HepG2 (cell line): ENCODE measurements around the gene SLC5A5. TPM values are rescaled to one million over a fixed set of nuclear protein-coding genes. Genes with fewer than 3 reads are reported as not detected.

ENCODE experiments used
- CENPT ChIP-seq: sonication (generic); formaldehyde crosslinking; IDR thresholded peaks from 2 replicates; pipeline ENCODE4 v1.8.0; 2022; ENCODE audit warnings: low read depth, mild to moderate bottlenecking, moderate library complexity, missing genetic modification reagents
- DDIT3 ChIP-seq: sonication (generic); formaldehyde crosslinking; IDR thresholded peaks from 2 replicates; pipeline ENCODE4 v1.4.0; 2020; ENCODE audit warnings: mild to moderate bottlenecking, missing genetic modification reagents
- HOXA7 ChIP-seq: sonication (generic); formaldehyde crosslinking; IDR thresholded peaks from 2 replicates; pipeline ENCODE4 v1.8.1; 2022; ENCODE audit warnings: mild to moderate bottlenecking, missing genetic modification reagents, moderate library complexity
- KDM4B ChIP-seq: sonication (generic); formaldehyde crosslinking; IDR thresholded peaks from 2 replicates; pipeline ENCODE4 v1.4.0; 2020; ENCODE audit warnings: missing genetic modification reagents
- PCBP2 ChIP-seq: fragments of 200-400 bp; formaldehyde crosslinking; optimal IDR thresholded peaks from 2 replicates; pipeline ENCODE3; 2018; ENCODE audit warnings: low read length, low read depth; ENCODE audit not compliant: poor library complexity, severe bottlenecking
- POLR2G ChIP-seq: fragments of 200-400 bp; formaldehyde crosslinking; IDR thresholded peaks from 2 replicates; pipeline ENCODE4 v1.6.1; 2018; ENCODE audit warnings: mild to moderate bottlenecking, low read depth, low read length, moderate library complexity
- SIX1 ChIP-seq: sonication (generic); formaldehyde crosslinking; IDR thresholded peaks from 2 replicates; pipeline ENCODE4 v1.4.0; 2020; ENCODE audit warnings: missing genetic modification reagents, borderline replicate concordance
- SP2 ChIP-seq: sonication (generic); formaldehyde crosslinking; IDR thresholded peaks from 2 replicates; pipeline ENCODE4 v1.5.1; 2020; ENCODE audit warnings: mild to moderate bottlenecking, missing genetic modification reagents
- XRCC5 ChIP-seq: fragments of 200-400 bp; formaldehyde crosslinking; optimal IDR thresholded peaks from 2 replicates; pipeline ENCODE3; 2017; ENCODE audit warnings: mild to moderate bottlenecking, low read length
- ZNF263 ChIP-seq: sonication (generic); formaldehyde crosslinking; IDR thresholded peaks from 2 replicates; pipeline ENCODE4 v1.4.0; 2020; ENCODE audit warnings: missing genetic modification reagents
- polyA plus RNA-seq, 8 experiments: library from polyadenylated mRNA; depleted of rRNA in 3 of 8; stranded (reverse) in 7 of 8; unstranded in 1 of 8; fragments of >200 nt; fragmentation: Illumina TruSeq in 4 of 8; extraction: Trizol in 4 of 8; gene quantifications; 2 replicates each; pipeline versions ENCODE4 v1.2.1 to v1.2.3, GENCODE V29; 2011 to 2016; ENCODE audit warnings: low read depth in 4 of 8, missing spikeins in 1 of 8, mixed read lengths in 1 of 8; ENCODE audit not compliant: insufficient read depth in 1 of 8
- total RNA-seq, 5 experiments: library from RNA; depleted of rRNA; stranded (reverse); fragments of >200 nt; fragmentation: Illumina TruSeq; extraction: Trizol; gene quantifications; 2 replicates each; pipeline ENCODE4 v1.2.3, GENCODE V29; 2016; ENCODE audit warnings: low read depth in 1 of 5
- TF ChIP-seq, protein P1 (sequence below): sonication (generic); formaldehyde crosslinking; IDR thresholded peaks from 2 replicates; pipeline ENCODE4 v1.5.0; 2020; ENCODE audit warnings: missing genetic modification reagents

Gene SLC5A5
- total and polyA plus RNA-seq, 2 of the 13 experiments (the other 11 are each of a cell fraction or from before 2014, with no cell fraction given) = not detected

DNA sequence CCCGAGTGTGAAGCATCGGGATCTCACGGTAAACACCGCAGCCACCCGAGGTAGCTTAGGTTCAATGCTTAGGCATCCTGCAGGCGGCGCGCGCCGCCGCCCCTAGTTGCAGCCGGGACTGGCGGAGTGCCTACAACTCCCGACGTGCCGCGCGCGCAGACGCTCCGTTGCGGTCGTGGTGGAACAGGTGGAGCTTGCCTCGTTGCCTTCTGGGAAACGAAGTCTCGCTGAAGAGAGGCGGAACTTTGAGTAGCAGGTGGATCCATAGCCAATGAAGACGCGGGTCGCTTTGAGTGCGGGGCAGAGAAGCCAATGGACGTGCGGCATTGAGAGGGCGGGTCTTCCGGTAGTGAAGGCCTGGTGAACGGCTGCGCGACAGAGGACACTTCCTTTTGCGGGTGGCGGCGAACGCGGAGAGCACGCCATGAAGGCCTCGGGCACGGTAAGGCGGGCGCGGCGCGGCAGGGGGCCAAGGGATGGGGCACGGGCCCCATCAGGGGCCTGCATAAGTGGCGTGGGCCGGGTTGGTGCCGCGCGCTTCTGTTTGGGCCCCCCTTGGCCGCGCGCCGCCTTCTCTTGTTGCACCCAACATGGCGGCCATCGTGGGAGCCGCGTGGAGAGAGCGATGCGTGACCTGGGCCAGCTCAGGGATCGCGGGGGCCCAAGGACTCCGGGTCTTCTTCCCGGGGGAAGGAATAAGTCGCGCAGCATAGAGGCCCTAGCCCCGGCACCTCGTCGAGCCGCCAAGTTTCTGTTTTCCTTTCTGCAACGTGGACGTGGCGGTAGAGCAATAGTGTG lies 12.0 kb upstream of the SLC5A5 start, which contains the start of gene RPL18A (continued):
- TF ChIP-seq SP2 (CRISPR knock-in tag) = peak; percentile 98
- TF ChIP-seq HOXA7 (CRISPR knock-in tag) = no peak
- TF ChIP-seq KDM4B (CRISPR knock-in tag) = no peak; the same call in 1 of the 2 replicates
- peak; percentile 97 for TF ChIP-seq POLR2G
- TF ChIP-seq DDIT3 = no peak
- no peak for TF ChIP-seq SIX1 (CRISPR knock-in tag)
- TF ChIP-seq CENPT (CRISPR knock-in tag) = no peak
- no peak for TF ChIP-seq PCBP2
- TF ChIP-seq, protein P1, sequence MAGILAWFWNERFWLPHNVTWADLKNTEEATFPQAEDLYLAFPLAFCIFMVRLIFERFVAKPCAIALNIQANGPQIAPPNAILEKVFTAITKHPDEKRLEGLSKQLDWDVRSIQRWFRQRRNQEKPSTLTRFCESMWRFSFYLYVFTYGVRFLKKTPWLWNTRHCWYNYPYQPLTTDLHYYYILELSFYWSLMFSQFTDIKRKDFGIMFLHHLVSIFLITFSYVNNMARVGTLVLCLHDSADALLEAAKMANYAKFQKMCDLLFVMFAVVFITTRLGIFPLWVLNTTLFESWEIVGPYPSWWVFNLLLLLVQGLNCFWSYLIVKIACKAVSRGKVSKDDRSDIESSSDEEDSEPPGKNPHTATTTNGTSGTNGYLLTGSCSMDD = no peak
- TF ChIP-seq ZNF263 = no peak
- peak; percentile 98 for TF ChIP-seq XRCC5
